T-helper 1 cell treated with Interleukin-12 subunit alpha and Interleukin-12 subunit beta and Interleukin-4 antibody, amounts not matched to agents 30 μg/mL and 1 μg/mL, for 36 hours (primary cell): ENCODE results near the gene NR5A2.
"Not testable (repeated sequence)": the region's sequence is repeated elsewhere in the genome, so short reads cannot be mapped to it uniquely, and the experiment has no call there.

ENCODE experiments used
- H3K27ac Mint-ChIP-seq: one replicate; pipeline ENCODE4 v1.8.0; 2021; ENCODE audit warnings: mild to moderate bottlenecking, mixed read lengths
- H3K27me3 Mint-ChIP-seq: one replicate; pipeline ENCODE4 v1.8.0; 2021; ENCODE audit warnings: low read depth, mixed read lengths
- H3K36me3 Mint-ChIP-seq: one replicate; pipeline ENCODE4 v1.8.0; 2021; ENCODE audit warnings: low read depth, mixed read lengths
- H3K4me1 Mint-ChIP-seq: one replicate; pipeline ENCODE4 v1.8.0; 2021; ENCODE audit warnings: low read depth, mixed read lengths
- H3K4me3 Mint-ChIP-seq: one replicate; pipeline ENCODE4 v1.8.0; 2021; ENCODE audit warnings: mild to moderate bottlenecking, moderate library complexity, mixed read lengths
- H3K9me3 Mint-ChIP-seq: one replicate; pipeline ENCODE4 v1.8.0; 2021; ENCODE audit warnings: mixed read lengths

The NR5A2 gene

DNA sequence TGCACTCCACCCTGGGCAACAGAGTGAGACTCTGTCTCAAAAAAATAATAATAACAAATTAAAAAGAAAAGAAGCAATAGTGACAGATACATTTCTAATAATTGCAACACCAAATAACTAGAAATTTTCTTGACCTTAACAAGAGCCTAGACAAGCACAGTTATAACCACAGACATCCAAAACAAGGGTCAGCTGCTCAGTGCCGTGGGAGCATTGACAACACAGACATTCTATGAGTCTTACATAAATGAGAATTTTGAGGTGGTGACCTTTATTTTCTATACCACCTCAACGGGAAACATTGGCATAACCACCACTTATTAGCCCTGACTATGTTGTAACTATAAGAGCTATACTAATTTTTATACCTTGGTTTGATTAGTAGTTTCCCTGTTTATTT is 156.1 kb downstream of the NR5A2 start:
- H3K9me3 Mint-ChIP-seq: peaks cover 9% of the 10 kb centered on the region
- peaks cover 30% of the 10 kb centered on the region for H3K27me3 Mint-ChIP-seq
- H3K4me1 Mint-ChIP-seq: peaks cover 4% of the 10 kb centered on the region
- H3K4me3 Mint-ChIP-seq: no peak overlapping the region
- H3K36me3 Mint-ChIP-seq: peaks cover 4% of the 10 kb centered on the region
- H3K27ac Mint-ChIP-seq: no peak overlapping the region

DNA sequence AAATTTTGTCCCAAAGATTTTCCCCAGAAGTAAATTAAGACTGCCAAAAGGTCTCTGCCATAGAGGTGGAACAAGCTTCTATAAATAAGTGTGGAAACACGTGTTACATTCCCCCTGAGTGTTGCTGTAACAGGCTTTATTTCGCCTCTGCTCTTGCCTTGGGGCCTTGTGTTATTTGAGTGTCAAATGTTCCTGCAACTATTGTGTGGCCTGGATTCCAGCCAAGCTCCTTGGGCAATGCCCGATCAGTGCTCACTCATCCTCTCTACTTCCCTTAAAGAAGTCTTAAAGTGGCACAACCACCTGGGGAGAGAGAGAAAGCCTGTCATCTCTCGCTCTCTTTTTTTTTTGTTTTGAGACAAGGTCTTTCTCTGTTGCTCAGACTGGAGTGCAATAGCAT is 156.7 kb downstream of the NR5A2 start:
- no peak overlapping the region for H3K4me3 Mint-ChIP-seq
- peaks cover 4% of the 10 kb centered on the region for H3K36me3 Mint-ChIP-seq
- peaks cover 9% of the 10 kb centered on the region for H3K9me3 Mint-ChIP-seq
- no peak overlapping the region for H3K27ac Mint-ChIP-seq
- H3K27me3 Mint-ChIP-seq: peaks cover 30% of the 10 kb centered on the region
- peaks cover 4% of the 10 kb centered on the region for H3K4me1 Mint-ChIP-seq

- not testable (repeated sequence) for H3K27ac Mint-ChIP-seq, H3K36me3 Mint-ChIP-seq, H3K9me3 Mint-ChIP-seq, H3K4me3 Mint-ChIP-seq, H3K4me1 Mint-ChIP-seq
- H3K27me3 Mint-ChIP-seq: peaks cover 30% of the 10 kb centered on the region
Measured at GRCh38 chr1:200185191-200185590, 157.7 kb downstream of the NR5A2 start.

DNA sequence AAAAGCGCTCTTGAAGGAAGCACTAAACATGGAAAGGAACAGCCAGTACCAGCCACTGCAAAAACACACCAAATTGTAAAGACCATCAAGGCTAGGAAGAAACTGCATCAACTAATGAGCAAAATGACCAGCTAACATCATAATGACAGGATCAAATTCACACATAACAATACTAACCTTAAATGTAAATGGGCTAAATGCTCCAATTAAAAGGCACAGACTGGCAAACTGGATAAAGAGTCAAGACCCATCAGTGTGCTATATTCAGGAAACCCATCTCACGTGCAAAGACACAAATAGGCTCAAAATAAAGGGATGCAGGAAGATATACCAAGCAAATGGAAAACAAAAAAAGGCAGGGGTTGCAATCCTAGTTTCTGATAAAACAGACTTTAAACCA is 159.8 kb downstream of the NR5A2 start:
- H3K27me3 Mint-ChIP-seq: peaks cover 23% of the 10 kb centered on the region
- H3K4me3 Mint-ChIP-seq, H3K27ac Mint-ChIP-seq: not testable (repeated sequence)

GRCh38 chr1:200191993-200192392 is 164.5 kb downstream of the NR5A2 start:
- Mint-ChIP-seq H3K27ac (no peak overlapping the region), H3K4me1 (no peaks in the 10 kb centered on the region), H3K9me3 (peaks cover 4% of the 10 kb centered on the region), H3K36me3 (peaks cover 2% of the 10 kb centered on the region), H3K27me3 (peaks cover 19% of the 10 kb centered on the region), H3K4me3 (no peak overlapping the region)

More for the DNA sequence above, 159.8 kb downstream of the NR5A2 start:
- not testable (repeated sequence) for H3K36me3 Mint-ChIP-seq, H3K4me1 Mint-ChIP-seq, H3K9me3 Mint-ChIP-seq

DNA sequence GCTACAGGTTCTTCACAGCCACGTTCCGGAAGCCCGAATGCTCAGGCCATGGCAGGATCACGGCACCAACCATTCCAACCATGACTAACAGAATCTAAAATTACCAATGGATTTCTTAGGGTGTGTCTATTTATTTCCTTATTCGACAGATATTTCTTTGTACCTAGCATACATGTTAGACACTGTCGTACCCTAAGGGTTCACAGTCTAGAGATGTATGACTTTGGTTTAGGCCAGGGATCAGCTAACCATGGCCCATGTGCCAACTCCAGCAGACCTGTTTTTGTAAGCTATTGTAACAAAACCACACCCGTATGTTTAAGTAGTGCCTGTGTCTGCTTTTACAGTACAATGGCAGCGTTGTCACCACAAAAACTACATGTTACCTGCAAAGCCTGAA is 167.0 kb downstream of the NR5A2 start:
- Mint-ChIP-seq H3K9me3 (no peaks in the 10 kb centered on the region), H3K36me3 (no peaks in the 10 kb centered on the region), H3K4me3 (no peak overlapping the region), H3K27me3 (peaks cover 16% of the 10 kb centered on the region), H3K4me1 (no peaks in the 10 kb centered on the region), H3K27ac (no peak overlapping the region)

DNA sequence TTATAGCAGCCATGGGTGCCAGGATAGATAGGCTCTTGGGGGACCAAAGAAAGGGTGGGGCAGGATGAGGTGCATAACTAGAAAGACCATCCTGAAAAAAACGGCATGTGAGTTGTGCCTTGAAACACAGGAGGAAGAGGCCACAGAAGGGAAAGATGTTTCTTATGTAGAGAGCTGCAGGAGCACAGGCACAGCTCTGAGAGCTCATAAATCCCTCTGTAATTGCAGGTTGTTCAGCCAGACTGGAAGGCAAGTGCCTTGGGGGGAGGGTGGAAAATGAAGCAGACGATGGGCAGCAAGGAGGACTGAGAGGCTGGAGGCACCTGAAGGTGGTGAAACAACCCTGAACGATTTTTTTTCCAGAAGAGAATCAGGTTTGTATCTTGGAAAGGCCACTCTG is 170.7 kb downstream of the NR5A2 start:
- no peak overlapping the region for H3K4me3 Mint-ChIP-seq

GRCh38 chr1:200205216-200205995 is 177.9 kb downstream of the NR5A2 start:
- no peak overlapping the region for H3K4me3 Mint-ChIP-seq
- H3K27ac Mint-ChIP-seq: no peak overlapping the region
- peaks cover 2% of the 10 kb centered on the region for H3K36me3 Mint-ChIP-seq
- no peaks in the 10 kb centered on the region for H3K4me1 Mint-ChIP-seq
- peaks cover 9% of the 10 kb centered on the region for H3K9me3 Mint-ChIP-seq
- H3K27me3 Mint-ChIP-seq: peaks cover 27% of the 10 kb centered on the region

More for the DNA sequence above, 170.7 kb downstream of the NR5A2 start:
- H3K36me3 Mint-ChIP-seq: no peaks in the 10 kb centered on the region
- H3K4me1 Mint-ChIP-seq: no peaks in the 10 kb centered on the region
- no peak overlapping the region for H3K27ac Mint-ChIP-seq
- peaks cover 9% of the 10 kb centered on the region for H3K9me3 Mint-ChIP-seq
- H3K27me3 Mint-ChIP-seq: peaks cover 32% of the 10 kb centered on the region

DNA sequence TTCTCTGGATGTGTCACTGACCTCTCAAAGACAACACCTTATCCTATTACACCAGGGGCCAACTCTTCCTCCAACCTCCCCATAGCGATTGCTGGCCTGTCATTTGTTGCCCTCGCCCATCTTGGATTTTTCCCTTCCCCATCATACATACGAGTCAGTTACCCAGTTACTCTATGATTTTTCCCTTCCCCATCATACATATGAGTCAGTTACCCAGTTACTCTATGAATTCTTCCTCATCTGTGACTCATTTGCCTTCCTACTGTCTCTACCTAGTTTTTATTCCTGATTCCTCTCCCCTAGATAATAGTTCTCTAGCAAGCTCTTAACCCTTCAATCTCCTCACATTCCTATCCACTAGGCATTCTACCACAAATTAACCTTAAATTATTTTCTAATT is 178.8 kb downstream of the NR5A2 start:
- Mint-ChIP-seq H3K36me3 (peaks cover 2% of the 10 kb centered on the region), H3K4me1 (no peaks in the 10 kb centered on the region), H3K4me3 (no peak overlapping the region), H3K27ac (no peak overlapping the region), H3K9me3 (peaks cover 9% of the 10 kb centered on the region), H3K27me3 (peaks cover 23% of the 10 kb centered on the region)

DNA sequence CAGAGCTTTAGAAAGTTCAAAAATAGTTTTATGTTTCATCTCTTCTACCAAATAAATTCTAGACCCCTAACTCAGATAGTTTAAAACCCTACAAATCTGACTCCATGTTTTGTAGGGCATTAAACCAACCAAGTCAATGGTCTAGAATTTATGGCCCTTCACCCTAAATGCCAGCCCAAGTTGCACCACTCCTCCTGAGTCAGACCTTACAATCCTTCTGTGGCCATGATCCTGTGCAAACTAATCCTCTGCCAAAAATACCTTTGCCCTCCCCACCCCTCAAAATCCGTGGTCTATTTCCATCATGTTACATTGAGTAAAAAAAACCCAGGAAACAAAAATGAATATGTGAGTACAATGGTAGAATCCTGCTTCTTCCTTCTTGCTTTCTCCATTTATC is 179.3 kb downstream of the NR5A2 start:
- Mint-ChIP-seq H3K9me3 (peaks cover 9% of the 10 kb centered on the region), H3K27me3 (peaks cover 23% of the 10 kb centered on the region), H3K36me3 (peaks cover 2% of the 10 kb centered on the region), H3K4me1 (no peaks in the 10 kb centered on the region), H3K27ac (no peak overlapping the region), H3K4me3 (no peak overlapping the region)

DNA sequence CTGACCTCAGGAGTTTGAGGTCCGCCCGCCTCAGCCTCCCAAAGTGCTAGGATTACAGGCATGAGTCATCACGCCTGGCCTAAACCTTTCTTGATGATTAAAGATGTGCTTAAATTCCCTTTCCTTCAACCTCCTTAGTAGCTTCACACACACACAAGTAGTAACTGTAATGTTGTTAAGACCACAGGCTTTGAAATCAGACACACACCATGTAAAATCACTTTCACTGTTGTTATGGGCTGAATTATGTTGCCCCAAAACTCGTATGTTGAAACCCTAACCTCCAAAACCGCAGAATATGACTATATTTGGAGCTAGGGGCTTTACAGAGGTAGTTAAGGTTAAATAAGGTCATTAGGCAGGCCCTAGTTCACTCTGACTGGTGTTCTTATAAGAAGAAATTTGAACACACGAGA is 180.2 kb downstream of the NR5A2 start:
- Mint-ChIP-seq H3K36me3 (peaks cover 2% of the 10 kb centered on the region), H3K9me3 (peaks cover under 1% of the 10 kb centered on the region), H3K27ac (no peak overlapping the region), H3K27me3 (peaks cover 14% of the 10 kb centered on the region), H3K4me1 (no peaks in the 10 kb centered on the region), H3K4me3 (no peak overlapping the region)

- H3K27ac Mint-ChIP-seq: no peak overlapping the region
- H3K4me1 Mint-ChIP-seq: no peaks in the 10 kb centered on the region
- no peak overlapping the region for H3K4me3 Mint-ChIP-seq
- peaks cover 8% of the 10 kb centered on the region for H3K36me3 Mint-ChIP-seq
- H3K9me3 Mint-ChIP-seq: peaks cover 8% of the 10 kb centered on the region
- peaks cover 9% of the 10 kb centered on the region for H3K27me3 Mint-ChIP-seq
Measured at GRCh38 chr1:200211157-200211556, 183.6 kb downstream of the NR5A2 start.

DNA sequence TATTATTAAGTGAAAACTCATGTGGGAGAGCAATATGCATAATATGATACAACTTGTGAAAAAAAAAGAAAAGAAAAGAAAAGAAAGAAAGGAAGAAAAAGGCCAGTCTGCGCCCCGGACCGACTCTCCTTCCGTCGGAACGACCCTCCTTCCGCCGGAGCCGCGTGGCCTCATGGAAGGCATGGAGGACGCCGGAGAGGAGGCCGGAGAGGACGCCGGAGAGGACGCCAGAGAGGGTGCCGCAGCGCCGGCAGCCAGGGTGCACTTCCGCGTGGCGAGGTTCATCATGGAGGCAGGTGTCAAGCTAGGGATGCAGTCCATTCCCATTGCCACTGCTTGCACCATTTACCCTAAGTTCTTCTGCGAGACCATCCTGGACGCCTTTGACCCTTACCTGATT is 185.9 kb downstream of the NR5A2 start:
- H3K4me1 Mint-ChIP-seq: peaks cover 8% of the 10 kb centered on the region
- H3K27ac Mint-ChIP-seq: no peak overlapping the region
- H3K4me3 Mint-ChIP-seq: no peak overlapping the region
- peaks cover 5% of the 10 kb centered on the region for H3K36me3 Mint-ChIP-seq
- H3K27me3 Mint-ChIP-seq: peaks cover 9% of the 10 kb centered on the region
- peaks cover 8% of the 10 kb centered on the region for H3K9me3 Mint-ChIP-seq

DNA sequence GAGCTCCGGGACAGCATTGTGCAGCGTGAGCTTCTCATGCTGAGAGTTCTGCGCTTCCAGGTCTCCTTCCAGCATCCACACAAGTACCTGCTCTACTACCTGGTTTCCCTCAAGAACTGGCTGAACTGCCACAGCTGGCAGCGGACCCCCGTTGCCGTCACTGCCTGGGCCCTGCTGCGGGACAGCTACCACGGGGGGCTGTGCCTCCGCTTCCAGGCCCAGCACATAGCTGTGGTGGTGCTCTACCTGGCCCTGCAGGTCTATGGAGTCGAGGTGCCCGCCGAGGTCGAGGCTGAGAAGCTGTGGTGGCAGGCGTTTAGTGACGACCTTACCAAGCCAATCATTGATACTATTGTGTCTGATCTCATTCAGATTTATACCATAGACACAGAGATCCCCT is 186.4 kb downstream of the NR5A2 start:
- peaks cover 8% of the 10 kb centered on the region for H3K9me3 Mint-ChIP-seq
- H3K4me3 Mint-ChIP-seq: no peak overlapping the region
- H3K27me3 Mint-ChIP-seq: peaks cover 9% of the 10 kb centered on the region
- H3K4me1 Mint-ChIP-seq: peaks cover 10% of the 10 kb centered on the region
- no peak overlapping the region for H3K27ac Mint-ChIP-seq
- peaks cover 5% of the 10 kb centered on the region for H3K36me3 Mint-ChIP-seq

- no peak overlapping the region for H3K4me3 Mint-ChIP-seq
- H3K36me3 Mint-ChIP-seq: peaks cover 5% of the 10 kb centered on the region
- peaks cover 8% of the 10 kb centered on the region for H3K9me3 Mint-ChIP-seq
- peaks cover 10% of the 10 kb centered on the region for H3K4me1 Mint-ChIP-seq
- peaks cover 9% of the 10 kb centered on the region for H3K27me3 Mint-ChIP-seq
- no peak overlapping the region for H3K27ac Mint-ChIP-seq
Measured at GRCh38 chr1:200215350-200215749, 187.8 kb downstream of the NR5A2 start.
